NAMALWA (cell line): ENCODE measurements around the gene ZCCHC9.

ENCODE experiments used
- DNase-seq: peaks from one replicate; pipeline ENCODE4 v3.0.0-alpha.2; 2015; ENCODE audit warnings: low spot score

Gene ZCCHC9

DNA sequence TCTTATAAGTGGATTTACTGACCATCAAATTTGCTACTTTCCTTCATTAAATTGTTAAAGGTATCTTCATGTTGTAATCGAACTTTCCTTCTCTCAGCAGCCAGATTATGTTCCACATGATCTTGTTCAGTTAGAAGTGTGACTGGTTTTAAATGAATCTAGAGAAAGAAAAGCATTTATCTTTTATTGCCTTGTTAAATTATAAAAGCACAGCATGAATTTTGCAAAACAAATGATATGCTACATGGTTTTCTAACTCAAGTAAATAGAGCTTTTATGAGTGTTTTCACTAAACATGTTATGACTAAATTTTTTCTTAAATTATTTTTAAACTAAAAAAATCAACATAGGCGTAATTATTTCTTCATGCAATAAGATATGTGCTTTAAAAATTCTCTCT is 58.5 kb downstream of the ZCCHC9 start:
- no peak for DNase-seq

DNA sequence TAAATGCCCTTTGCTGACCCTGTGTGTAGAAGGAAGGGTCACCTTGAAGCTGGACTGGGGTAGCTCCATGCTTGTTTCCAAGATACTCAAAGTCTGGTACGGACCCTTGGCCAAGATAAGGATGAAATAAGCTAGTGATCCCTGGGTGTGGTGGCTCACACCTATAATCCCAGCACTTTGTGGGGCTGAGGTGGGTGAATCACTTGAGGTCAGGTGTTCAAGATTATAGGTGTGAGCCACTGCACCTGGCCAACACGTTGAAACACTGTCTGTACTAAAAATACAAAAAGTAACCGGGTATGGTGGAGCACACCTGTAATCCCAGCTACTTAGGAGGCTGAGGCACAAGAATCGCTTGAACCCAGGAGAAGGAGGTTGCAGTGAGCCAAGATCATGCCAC is 59.3 kb downstream of the ZCCHC9 start:
- DNase-seq, result no peak

DNA sequence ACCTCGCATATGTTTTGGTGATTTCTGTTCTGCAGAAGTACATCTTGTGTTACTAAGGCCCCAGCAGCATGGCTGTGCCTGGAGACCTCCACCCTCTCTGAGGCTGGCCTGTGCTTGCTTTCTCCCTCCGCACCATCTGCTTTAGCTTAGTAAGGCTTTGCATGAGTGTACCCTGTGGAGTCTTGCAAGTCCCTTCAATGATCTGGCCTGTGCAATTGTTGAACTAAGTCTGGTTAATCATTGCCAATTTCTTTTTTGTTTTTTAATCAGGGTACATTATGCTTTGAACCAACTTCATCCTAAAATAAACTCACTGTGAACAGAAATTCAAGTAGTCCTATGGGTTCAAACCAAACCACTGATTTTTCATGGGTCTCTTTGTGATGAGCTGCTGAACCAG is 60.2 kb downstream of the ZCCHC9 start:
- no peak for DNase-seq
